ENCODE data around the gene CES4A. TPM values are rescaled to one million over a fixed set of nuclear protein-coding genes. Genes with fewer than 3 reads are reported as not detected.
A peak's percentile ranks its signal among the peaks of the same experiment; 100 is the strongest.

The CES4A gene
- total and polyA plus RNA-seq, 2 of the 13 experiments (the other 11 are each of a cell fraction or from before 2014, with no cell fraction given): 0.09 to 0.17 TPM

- peak; percentile 87; the same call in 1 of the 2 replicates for TF ChIP-seq BCL3 (CRISPR knock-in tag; IDR thresholded peaks at IDR 0.05)
- no peak for TF ChIP-seq ZNF770 (CRISPR knock-in tag; IDR thresholded peaks at IDR 0.05)
- TF ChIP-seq ATF7-NPFF (CRISPR knock-in tag; IDR thresholded peaks at IDR 0.05; ENCODE audit: low read depth): peak; percentile 51; the same call in 1 of the 2 replicates
- peak; percentile 81 for TF ChIP-seq PHF8 (CRISPR knock-in tag; IDR thresholded peaks at IDR 0.05)
- peak; percentile 64; the same call in 1 of the 2 replicates for TF ChIP-seq ZNF766 (CRISPR knock-in tag; IDR thresholded peaks at IDR 0.05; ENCODE audit: borderline replicate concordance)
- TF ChIP-seq E2F1 (CRISPR knock-in tag; IDR thresholded peaks at IDR 0.05): 0 out of 2 replicates have a peak, but pooled peaks have one; percentile 43
- TF ChIP-seq FOXM1 (CRISPR knock-in tag; IDR thresholded peaks at IDR 0.05): 0 out of 2 replicates have a peak, but pooled peaks have one; percentile 16
- TF ChIP-seq ZNF263 (CRISPR knock-in tag; IDR thresholded peaks at IDR 0.05): peak; percentile 14
- TF ChIP-seq MATR3 (CRISPR knock-in tag; IDR thresholded peaks at IDR 0.05): no peak
- no peak for TF ChIP-seq ZNF18 (CRISPR knock-in tag; IDR thresholded peaks at IDR 0.05; ENCODE audit: insufficient replicate concordance)
- 0 out of 4 replicates have a peak, but pooled peaks of 1 of the 2 experiments have one; percentile 5 for TF ChIP-seq NR2F1 (CRISPR knock-in tag; IDR thresholded peaks at IDR 0.05)
- TF ChIP-seq DDIT3 (CRISPR knock-in tag; IDR thresholded peaks at IDR 0.05): no peak
- TF ChIP-seq KLF12 (CRISPR knock-in tag; IDR thresholded peaks at IDR 0.05; ENCODE audit: borderline replicate concordance): peak; percentile 58; the same call in 1 of the 2 replicates
- TF ChIP-seq ARNT2 (CRISPR knock-in tag; IDR thresholded peaks at IDR 0.05; ENCODE audit: low read depth): no peak
- peak; percentile 49 for TF ChIP-seq RBM39 (IDR thresholded peaks at IDR 0.05; ENCODE audit: low read depth, low read length, poor library complexity, severe bottlenecking)
- TF ChIP-seq FOXC1 (CRISPR knock-in tag; IDR thresholded peaks at IDR 0.05; ENCODE audit: borderline replicate concordance): peak; percentile 90; the same call in 1 of the 2 replicates
- TF ChIP-seq MXD1 (CRISPR knock-in tag; IDR thresholded peaks at IDR 0.05): peak; percentile 78; the same call in 1 of the 2 replicates
- TF ChIP-seq MAX (IDR thresholded peaks at IDR 0.05): peak; percentile 4; the same call in 1 of the 2 replicates
- no peak for TF ChIP-seq TCF7 (IDR thresholded peaks at IDR 0.05; ENCODE audit: low read depth)
These were observed 41.1 kb downstream of the CES4A start (continued) for GRCh38 chr16:67029254-67030096.
